IPS-18a (cell line): ENCODE data around the gene METAP2.
A peak's percentile ranks its signal among the peaks of the same experiment; 100 is the strongest.
"Not testable (repeated sequence)": the region's sequence is repeated elsewhere in the genome, so short reads cannot be mapped to it uniquely, and the experiment has no call there.

Experiments used
- H3K27ac ChIP-seq: one replicate; pipeline ENCODE4 v1.5.1; 2013; ENCODE audit warnings: low read length
- H3K27me3 ChIP-seq: one replicate; pipeline ENCODE4 v1.6.1; 2013; ENCODE audit warnings: mild to moderate bottlenecking, low read length; ENCODE audit not compliant: control insufficient read depth, insufficient read depth
- H3K36me3 ChIP-seq: one replicate; pipeline ENCODE4 v1.6.1; 2013; ENCODE audit warnings: low read depth, low read length; ENCODE audit not compliant: control insufficient read depth
- H3K4me1 ChIP-seq: one replicate; pipeline ENCODE4 v1.6.1; 2013; ENCODE audit warnings: low read depth, low read length; ENCODE audit not compliant: control insufficient read depth
- H3K4me3 ChIP-seq: one replicate; pipeline ENCODE4 v1.5.1; 2013; ENCODE audit warnings: low read length
- H3K9ac ChIP-seq: one replicate; pipeline ENCODE4 v1.6.1; 2013; ENCODE audit warnings: mild to moderate bottlenecking, low read length, moderate library complexity
- H3K9me3 ChIP-seq: one replicate; pipeline ENCODE4 v1.6.1; 2013; ENCODE audit warnings: low read depth, low read length; ENCODE audit not compliant: control insufficient read depth

The METAP2 gene

DNA sequence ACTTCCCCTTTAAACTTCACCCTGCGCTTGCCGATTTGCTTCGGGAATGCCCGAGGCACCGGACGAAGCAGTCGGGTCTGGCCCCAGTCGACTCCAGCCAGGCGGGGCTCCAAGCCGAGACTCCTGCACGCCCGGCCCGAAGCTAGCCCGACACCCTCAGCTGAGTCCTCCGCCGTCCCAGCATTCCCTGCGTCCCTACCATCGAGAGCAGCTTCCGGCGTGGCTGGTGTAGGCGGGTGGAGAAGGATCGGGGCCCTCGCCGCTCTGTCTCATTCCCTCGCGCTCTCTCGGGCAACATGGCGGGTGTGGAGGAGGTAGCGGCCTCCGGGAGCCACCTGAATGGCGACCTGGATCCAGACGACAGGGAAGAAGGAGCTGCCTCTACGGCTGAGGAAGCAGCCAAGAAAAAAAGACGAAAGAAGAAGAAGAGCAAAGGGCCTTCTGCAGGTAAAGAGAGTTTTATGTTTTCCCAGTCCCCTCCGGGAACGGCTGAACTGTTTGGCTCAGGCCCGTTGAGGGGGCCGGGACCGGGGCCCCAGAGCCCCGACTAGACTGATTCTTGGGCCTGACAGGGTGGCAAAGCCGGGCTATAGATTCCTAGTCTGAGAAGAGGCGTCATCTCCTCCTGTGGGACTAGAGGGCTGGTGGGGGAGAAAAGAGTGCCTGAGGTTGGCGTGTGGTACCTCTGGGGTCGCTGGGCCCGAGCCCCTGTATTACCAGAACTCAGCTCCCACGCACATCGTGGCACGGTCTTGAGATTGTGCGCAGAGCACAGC, at the start of gene METAP2:
TSS of gene METAP2 (plus strand) at position 269 of the 776 bp plus-strand sequence. CDS start at position 297, 28 bp downstream.
- Histone ChIP-seq H3K27ac (peak within 1 kb of the TSS; percentile 86), H3K9me3 (no peaks in the 10 kb centered on the region), H3K4me1 (peaks cover 6% of the 10 kb centered on the region), H3K36me3 (peaks cover 29% of the 10 kb centered on the region), H3K4me3 (peak within 1 kb of the TSS; percentile 96), H3K9ac (peak within 1 kb of the TSS; percentile 99), H3K27me3 (no peaks in the 10 kb centered on the region)

DNA sequence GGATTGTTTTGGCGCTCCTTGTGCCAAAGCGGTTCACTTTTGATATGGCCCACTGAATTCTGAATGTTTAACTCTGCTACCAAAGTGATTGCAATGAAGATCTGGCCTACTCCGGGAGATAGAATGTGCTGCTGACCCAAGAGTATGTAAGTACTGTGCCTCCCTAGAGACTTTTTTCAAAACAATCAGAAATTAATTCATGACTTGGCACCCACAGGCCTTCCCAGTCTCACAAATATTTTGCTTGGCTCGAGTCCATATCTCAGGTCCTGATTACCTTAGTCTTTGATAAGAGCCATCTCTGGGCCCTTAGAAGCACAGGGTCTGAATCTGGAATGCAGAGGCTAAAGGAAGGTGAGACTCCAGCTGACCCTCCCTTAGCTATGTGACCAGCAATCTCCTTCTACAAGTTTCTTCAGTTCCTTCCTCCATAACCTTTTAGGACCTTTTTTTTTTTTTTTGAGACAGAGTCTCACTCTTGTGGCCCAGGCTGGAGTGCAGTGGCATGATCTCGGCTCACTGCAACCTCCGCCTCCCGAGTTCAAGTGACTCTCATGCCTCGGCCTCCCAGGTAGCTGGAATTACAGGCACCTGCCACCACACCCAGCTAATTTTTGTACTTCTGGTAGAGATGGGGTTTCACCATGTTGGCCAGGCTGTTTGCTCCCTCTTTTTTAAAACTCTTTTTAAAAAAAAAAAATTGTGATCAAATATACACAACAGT, 49.5 kb upstream of the METAP2 start:
- no peak overlapping the region for H3K9ac ChIP-seq
- H3K36me3 ChIP-seq, result no peaks in the 10 kb centered on the region
- no peak overlapping the region for H3K4me3 ChIP-seq
- no peak overlapping the region for H3K27ac ChIP-seq
- H3K9me3 ChIP-seq, result no peaks in the 10 kb centered on the region
- no peaks in the 10 kb centered on the region for H3K27me3 ChIP-seq
- H3K4me1 ChIP-seq, result peaks cover 3% of the 10 kb centered on the region

DNA sequence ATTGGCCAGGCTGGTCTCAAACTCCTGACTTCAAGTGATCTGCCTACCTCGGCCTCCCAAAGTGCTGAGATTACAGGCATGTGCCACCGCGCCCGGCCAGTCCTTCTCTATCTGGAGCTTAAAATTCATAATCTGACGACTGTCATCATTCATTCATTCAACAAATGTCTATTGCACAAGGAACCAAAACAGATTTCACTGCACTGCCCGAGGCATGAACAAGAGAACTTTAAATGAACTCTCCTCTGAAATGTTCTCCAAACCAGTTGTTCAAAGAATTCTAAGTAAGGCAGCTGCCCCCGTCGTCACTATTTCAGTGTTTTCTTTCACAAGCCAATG, 44.8 kb upstream of the METAP2 start:
- Histone ChIP-seq H3K36me3 (no peaks in the 10 kb centered on the region), H3K4me1 (peaks cover 3% of the 10 kb centered on the region), H3K27ac (no peak overlapping the region), H3K4me3 (no peak overlapping the region), H3K9me3 (no peaks in the 10 kb centered on the region), H3K9ac (no peak overlapping the region), H3K27me3 (no peaks in the 10 kb centered on the region)

DNA sequence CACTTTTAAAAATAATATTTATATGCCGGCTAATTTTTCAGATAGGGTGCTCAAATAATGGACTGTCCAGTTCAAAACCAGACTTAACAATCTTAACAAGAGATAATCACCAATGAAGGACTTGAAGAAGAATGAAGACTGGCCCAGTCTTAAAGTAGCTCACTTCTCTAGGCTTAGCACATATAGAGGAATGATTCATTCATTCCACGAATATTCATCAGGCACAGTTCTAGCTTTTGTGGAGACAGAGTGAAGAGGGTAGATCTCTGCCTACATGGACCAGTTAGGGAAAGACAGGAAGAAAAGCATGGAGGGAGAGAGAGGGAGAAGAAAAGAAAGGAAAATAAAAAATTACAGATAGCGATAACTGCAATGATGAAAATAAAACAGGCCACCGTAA, 42.8 kb upstream of the METAP2 start:
- H3K4me1 ChIP-seq, result peaks cover 3% of the 10 kb centered on the region
- H3K36me3 ChIP-seq, result no peaks in the 10 kb centered on the region
- no peaks in the 10 kb centered on the region for H3K9me3 ChIP-seq
- H3K27ac ChIP-seq, result no peak overlapping the region
- no peak overlapping the region for H3K9ac ChIP-seq
- no peaks in the 10 kb centered on the region for H3K27me3 ChIP-seq
- no peak overlapping the region for H3K4me3 ChIP-seq

DNA sequence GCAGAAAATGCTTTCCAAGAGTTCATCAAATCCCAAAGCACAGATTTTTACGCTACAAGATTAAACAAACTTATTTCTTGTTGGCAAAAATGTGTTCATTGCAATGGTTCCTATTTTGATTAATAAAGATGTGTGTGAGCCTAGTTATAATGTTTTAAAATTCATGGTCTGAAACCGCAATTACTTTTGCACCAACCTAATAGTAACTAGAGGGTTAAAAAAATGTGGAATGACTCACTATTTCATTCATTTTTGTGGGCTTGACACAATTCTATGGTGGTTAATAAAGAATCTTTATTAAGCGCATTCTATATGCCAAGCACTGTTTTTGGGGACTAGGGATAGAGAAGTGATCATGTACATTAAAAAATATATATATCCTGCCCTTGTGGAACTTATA, 38.6 kb upstream of the METAP2 start:
- Histone ChIP-seq H3K36me3 (no peaks in the 10 kb centered on the region), H3K27me3 (no peaks in the 10 kb centered on the region), H3K4me1 (no peaks in the 10 kb centered on the region), H3K27ac (no peak overlapping the region), H3K9me3 (no peaks in the 10 kb centered on the region), H3K4me3 (no peak overlapping the region), H3K9ac (no peak overlapping the region)

DNA sequence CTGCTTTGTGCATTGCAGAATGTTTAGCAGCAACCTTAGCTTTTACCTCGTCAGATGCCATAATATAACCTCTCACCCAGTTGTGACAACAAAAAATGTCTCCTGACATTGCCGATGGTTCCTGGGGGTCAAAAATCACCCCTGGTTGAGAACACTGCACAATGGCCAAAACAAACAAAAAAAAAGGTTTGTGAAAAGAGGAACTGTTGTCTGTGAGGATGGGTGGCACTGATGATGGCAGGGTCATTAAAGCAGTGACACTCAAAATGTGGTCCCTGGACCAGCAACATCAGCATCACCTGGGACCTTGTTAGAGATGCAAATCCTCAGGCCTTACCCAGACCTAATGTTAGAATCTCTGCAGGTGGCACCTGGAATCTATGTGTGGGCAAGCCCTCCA, 36.4 kb upstream of the METAP2 start:
- no peak overlapping the region for H3K9ac ChIP-seq
- H3K27ac ChIP-seq, result no peak overlapping the region

DNA sequence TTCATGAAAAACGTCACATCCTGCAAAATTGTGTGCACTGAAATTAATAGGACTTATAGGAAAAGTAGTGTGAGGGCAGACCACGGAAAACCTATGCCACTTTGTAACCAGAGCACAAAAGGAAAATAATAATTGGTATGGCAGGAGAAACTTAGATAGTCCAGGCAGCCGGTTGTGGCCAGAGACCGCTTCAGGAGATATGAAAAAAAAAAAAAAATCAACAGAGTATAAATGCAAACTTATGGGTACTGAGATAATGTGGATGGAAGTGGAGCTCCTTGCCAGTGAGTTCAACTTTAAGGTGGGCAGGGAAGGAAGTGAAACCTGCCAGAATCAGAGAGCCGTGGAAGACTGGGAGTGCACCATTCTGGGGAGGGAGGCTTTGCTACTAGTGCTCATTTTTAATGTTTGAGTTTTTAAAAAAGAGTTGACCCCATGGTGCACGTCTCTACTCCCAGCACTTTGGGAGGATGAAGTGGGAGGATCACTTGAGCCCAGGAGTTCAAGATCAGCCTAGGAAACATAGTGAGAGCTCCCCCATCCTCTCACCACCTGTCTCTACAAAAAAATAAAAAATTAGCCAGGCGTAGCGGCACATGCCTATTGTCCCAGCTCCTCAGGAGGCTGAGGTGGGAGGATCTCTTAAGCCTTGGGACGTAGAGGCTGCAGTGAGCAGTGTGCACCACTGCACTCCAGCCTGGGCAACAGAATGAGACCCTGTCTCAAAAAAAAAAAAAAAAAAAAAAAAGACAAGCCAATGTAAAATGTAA, 34.3 kb upstream of the METAP2 start:
- H3K27me3 ChIP-seq, result no peaks in the 10 kb centered on the region
- H3K4me1 ChIP-seq, result peaks cover 9% of the 10 kb centered on the region
- H3K36me3 ChIP-seq, result no peaks in the 10 kb centered on the region
- no peak overlapping the region for H3K9ac ChIP-seq
- H3K4me3 ChIP-seq, result no peak overlapping the region
- no peaks in the 10 kb centered on the region for H3K9me3 ChIP-seq
- H3K27ac ChIP-seq, result no peak overlapping the region

More for the DNA sequence above, 36.4 kb upstream of the METAP2 start:
- H3K4me1 ChIP-seq, result no peaks in the 10 kb centered on the region
- H3K9me3 ChIP-seq, result no peaks in the 10 kb centered on the region
- no peaks in the 10 kb centered on the region for H3K27me3 ChIP-seq
- H3K4me3 ChIP-seq, result no peak overlapping the region
- no peaks in the 10 kb centered on the region for H3K36me3 ChIP-seq

DNA sequence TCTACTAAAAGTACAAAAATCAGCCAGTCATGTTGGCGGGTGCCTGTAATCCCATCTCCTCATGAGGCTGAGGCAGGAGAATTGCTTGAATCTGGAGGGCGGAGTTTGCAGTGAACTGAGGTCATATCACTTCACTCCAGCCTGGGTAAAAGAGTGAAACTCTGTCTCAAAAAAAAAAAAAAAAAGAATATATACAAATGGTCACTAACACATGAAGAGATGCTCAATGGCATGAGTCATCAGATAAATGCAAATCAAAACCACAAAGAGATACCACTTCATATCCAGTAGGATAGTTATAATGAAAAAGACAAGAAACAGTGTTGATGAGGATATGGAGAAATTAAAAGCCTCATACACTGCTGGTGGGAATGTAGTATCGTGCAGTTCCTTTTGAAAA, 33.6 kb upstream of the METAP2 start:
- Histone ChIP-seq H3K4me3 (no peak overlapping the region), H3K27me3 (no peaks in the 10 kb centered on the region), H3K36me3 (no peaks in the 10 kb centered on the region), H3K4me1 (peaks cover 9% of the 10 kb centered on the region), H3K9me3 (no peaks in the 10 kb centered on the region), H3K27ac (no peak overlapping the region), H3K9ac (no peak overlapping the region)

DNA sequence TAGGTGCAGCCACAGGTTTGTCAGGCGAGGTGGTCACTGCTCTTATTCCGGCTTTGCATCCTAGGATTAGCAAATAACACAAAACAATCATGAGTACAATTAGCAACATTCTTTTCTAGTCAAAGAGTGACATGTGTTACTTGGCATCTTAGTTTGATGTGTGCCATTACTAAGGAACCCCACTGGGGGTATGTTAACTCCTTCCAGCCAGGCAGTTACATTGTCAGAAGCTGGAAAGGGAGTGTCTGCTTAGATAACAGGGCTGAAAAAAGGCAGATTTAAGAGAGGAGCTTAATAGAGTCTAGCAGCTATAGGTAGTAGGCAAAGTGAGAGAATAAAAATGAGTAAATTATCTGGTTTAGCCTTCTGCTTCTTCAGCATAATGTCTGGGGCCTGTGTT, 30.5 kb upstream of the METAP2 start:
- no peak overlapping the region for H3K9ac ChIP-seq
- peaks cover 22% of the 10 kb centered on the region for H3K4me1 ChIP-seq
- no peak overlapping the region for H3K4me3 ChIP-seq
- H3K27me3 ChIP-seq, result peaks cover 8% of the 10 kb centered on the region
- H3K36me3 ChIP-seq, result no peaks in the 10 kb centered on the region
- H3K27ac ChIP-seq, result no peak overlapping the region
- H3K9me3 ChIP-seq, result no peaks in the 10 kb centered on the region

DNA sequence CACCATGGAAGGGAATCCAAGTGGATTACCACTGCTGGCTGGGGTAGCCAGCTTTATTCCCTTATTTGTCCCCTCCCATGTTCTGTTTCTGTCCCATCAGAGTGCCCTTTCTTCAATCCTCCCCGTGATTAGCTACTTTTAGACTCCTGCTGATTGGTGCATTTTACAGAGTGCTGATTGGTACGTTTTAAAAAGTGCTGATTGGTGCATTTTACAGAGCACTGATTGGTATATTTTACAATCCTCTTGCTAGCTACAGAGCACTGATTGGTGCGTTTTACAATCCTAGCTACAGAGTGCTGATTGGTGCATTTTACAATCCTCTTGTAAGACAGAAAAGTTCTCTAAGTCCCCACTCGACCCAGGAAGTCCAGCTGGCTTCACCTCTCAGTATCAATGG, 28.9 kb upstream of the METAP2 start:
- H3K27ac ChIP-seq, H3K9ac ChIP-seq, H3K9me3 ChIP-seq, H3K36me3 ChIP-seq, H3K27me3 ChIP-seq, H3K4me3 ChIP-seq: not testable (repeated sequence)
- H3K4me1 ChIP-seq, result peaks cover 22% of the 10 kb centered on the region

DNA sequence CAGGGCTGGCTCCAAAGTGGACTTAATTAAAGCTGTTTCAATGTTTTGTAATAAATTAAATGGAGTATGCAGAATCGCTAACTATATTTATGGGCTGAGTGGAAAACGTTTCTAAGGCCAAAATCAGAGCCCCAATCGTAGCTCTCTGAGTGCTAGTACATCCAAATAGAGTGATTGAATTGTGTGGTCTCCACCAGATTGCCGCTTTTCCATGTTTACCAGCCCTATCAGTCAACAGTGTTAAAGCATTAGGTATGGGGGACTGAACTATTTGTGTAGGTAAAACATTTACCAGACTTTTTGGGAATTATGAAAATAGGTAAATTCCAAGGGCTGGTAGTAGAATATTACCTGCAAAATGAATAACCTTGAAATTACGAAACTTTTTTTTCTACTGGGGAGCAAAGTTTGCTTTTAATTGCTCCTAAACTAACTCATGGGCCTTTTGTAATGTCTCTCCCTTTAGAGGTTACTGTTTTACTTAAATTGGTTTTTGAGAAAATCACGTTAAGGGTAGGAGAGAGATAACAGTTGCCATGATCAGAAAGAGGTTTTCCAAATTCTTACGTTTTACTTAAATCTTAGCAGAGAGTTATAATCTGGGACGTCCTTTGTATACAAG, 28.0 kb upstream of the METAP2 start:
- Histone ChIP-seq H3K9me3 (no peaks in the 10 kb centered on the region), H3K27ac (no peak overlapping the region), H3K36me3 (no peaks in the 10 kb centered on the region), H3K9ac (no peak overlapping the region), H3K4me3 (peak overlapping the region; percentile 59), H3K27me3 (peaks cover 8% of the 10 kb centered on the region), H3K4me1 (peaks cover 22% of the 10 kb centered on the region)
